Kidney (tissue), 14 donors: ENCODE data around the gene ZNF236. TPM values are rescaled to one million over a fixed set of nuclear protein-coding genes. Genes with fewer than 3 reads are reported as not detected.

Experiments used
- DNase-seq, 5 donors: peaks; one replicate each; pipeline ENCODE4 v3.0.0-alpha.2; 2013 to 2020
- FAIRE-seq: peaks from 2 replicates; lab custom pipeline; 2012; peaks lifted over from hg19 to GRCh38; lab: Jason Lieb, UNC
- H3K27ac ChIP-seq, 2 donors: one replicate each; pipeline ENCODE4 v1.7.0; 2013; ENCODE audit warnings: low read depth in 2 of 2, low read length in 2 of 2, inconsistent platforms in 1 of 2
- H3K27me3 ChIP-seq: one replicate; pipeline ENCODE4 v1.7.1; 2013; ENCODE audit warnings: low read length, inconsistent platforms; ENCODE audit not compliant: control insufficient read depth, insufficient read depth
- H3K36me3 ChIP-seq, 3 donors: one replicate each; pipeline versions ENCODE4 v1.7.0 to v1.7.1; 2013; ENCODE audit warnings: low read length in 3 of 3, control low read depth in 1 of 3, inconsistent platforms in 1 of 3; ENCODE audit not compliant: insufficient read depth in 3 of 3, control insufficient read depth in 2 of 3
- H3K4me1 ChIP-seq, 3 donors: one replicate each; pipeline versions ENCODE4 v1.7.0 to v1.7.1; 2013; ENCODE audit warnings: low read length in 3 of 3, inconsistent platforms in 1 of 3, low read depth in 1 of 3; ENCODE audit not compliant: control insufficient read depth in 2 of 3, insufficient read depth in 2 of 3
- H3K4me3 ChIP-seq, 3 donors: one replicate each; pipeline versions ENCODE4 v1.7.0 to v1.8.1; 2013; ENCODE audit warnings: low read length in 3 of 3, control low read depth in 1 of 3, inconsistent platforms in 1 of 3
- H3K9ac ChIP-seq, 3 donors: one replicate each; pipeline versions ENCODE4 v1.7.0 to v1.7.1; 2013; ENCODE audit warnings: low read length in 3 of 3, control low read depth in 1 of 3, inconsistent platforms in 1 of 3
- H3K9me3 ChIP-seq, 3 donors: one replicate each; pipeline versions ENCODE4 v1.7.0 to v1.7.1; 2013; ENCODE audit warnings: low read length in 3 of 3, control low read depth in 1 of 3, inconsistent platforms in 1 of 3; ENCODE audit not compliant: control insufficient read depth in 2 of 3, insufficient read depth in 1 of 3
- CTCF ChIP-seq: IDR thresholded peaks from 3 replicates; pipeline ENCODE4 v1.5.1; 2012; ENCODE audit warnings: mild to moderate bottlenecking, moderate library complexity, borderline replicate concordance; ENCODE audit not compliant: insufficient read depth; ENCODE audit errors: extremely low read depth
- intact Hi-C: fragments of 100-400 bp; cut with DNase I; formaldehyde crosslinking; loops from one replicate; pipeline ENCODE4 v1.11.1; 2022
- polyA plus RNA-seq: library from polyadenylated mRNA; stranded (reverse); fragments of 350-450 nt; fragmentation: Illumina TruSeq; extraction: RNeasy Lipid Tissue Mini Kit (QIAGEN cat#74804); gene quantifications from one replicate; pipeline ENCODE4 v1.2.3, GENCODE V29; 2014; ENCODE audit warnings: low read depth, low replicate concordance; ENCODE audit not compliant: insufficient read depth
- total RNA-seq: library from RNA; stranded (reverse); fragmentation: NEBNext Ultra II Directional; extraction: Animal tissue kit (Norgen Biotek cat#: 25700); gene quantifications from one replicate; pipeline ENCODE4 v1.2.1, GENCODE V29; 2021
- donor health status: control.
- donor health status: control.
- donor health status: control.
- donor health status: control.
- donor health status: control.
- donor health status: DM: yes; HTN: yes; CAD: no.
- donor health status: Normal renal cell carcinoma (clear cell type).

ZNF236 gene
- total and polyA plus RNA-seq, 2 donors from 2014 or later: 1.1 to 18.6 TPM

DNA sequence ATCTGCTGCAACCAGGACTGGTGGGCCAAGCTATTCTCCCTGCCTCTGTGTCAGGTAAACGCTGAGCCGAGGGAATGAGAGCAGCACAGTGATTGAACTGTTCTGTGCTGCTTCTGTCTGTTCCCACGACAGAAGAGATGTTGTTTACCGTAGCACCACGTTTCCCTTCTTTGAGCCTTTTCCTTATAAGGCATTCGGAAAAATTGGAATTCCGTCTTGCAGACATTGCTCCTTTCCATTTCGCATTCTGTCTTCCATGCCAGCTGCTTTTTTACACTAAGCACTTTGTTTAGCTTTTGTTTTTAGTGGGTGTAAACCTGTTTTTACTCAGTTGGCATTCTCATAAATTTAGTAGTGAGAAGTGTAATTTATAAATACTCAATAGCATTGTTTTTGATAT, 103.1 kb downstream of the ZNF236 start:
- no peak for TF ChIP-seq CTCF
- peaks cover 3 to 36% (median 30%) of the 10 kb centered on the region in 3 donors for H3K36me3 ChIP-seq
- H3K9ac ChIP-seq: no peak overlapping the region
- no peak overlapping the region for H3K27ac ChIP-seq
- no peaks in the 10 kb centered on the region for H3K9me3 ChIP-seq
- FAIRE-seq (no peak), DNase-seq (no peak)
- intact Hi-C loops: no loop called here
- no peaks in the 10 kb centered on the region for H3K4me1 ChIP-seq
- no peak overlapping the region for H3K4me3 ChIP-seq
- no peaks in the 10 kb centered on the region for H3K27me3 ChIP-seq

GRCh38 chr18:76927223-76927725, 104.9 kb downstream of the ZNF236 start:
- H3K36me3 ChIP-seq: peaks cover 3 to 39% (median 23%) of the 10 kb centered on the region in 3 donors

GRCh38 chr18:76928179-76928868, 106.0 kb downstream of the ZNF236 start:
- FAIRE-seq (no peak), DNase-seq (no peak)
- TF ChIP-seq CTCF: no peak
- no peaks in the 10 kb centered on the region for H3K9me3 ChIP-seq
- no peaks in the 10 kb centered on the region for H3K4me1 ChIP-seq
- H3K36me3 ChIP-seq: peaks cover 3 to 39% (median 22%) of the 10 kb centered on the region in 3 donors
- no peak overlapping the region for H3K9ac ChIP-seq
- H3K27me3 ChIP-seq: no peaks in the 10 kb centered on the region
- intact Hi-C loops: no loop called here
- H3K27ac ChIP-seq: no peak overlapping the region
- H3K4me3 ChIP-seq: no peak overlapping the region

More at GRCh38 chr18:76927223-76927725, 104.9 kb downstream of the ZNF236 start:
- H3K4me3 ChIP-seq: no peak overlapping the region
- TF ChIP-seq CTCF: no peak
- DNase-seq (no peak), FAIRE-seq (no peak)
- H3K9me3 ChIP-seq: no peaks in the 10 kb centered on the region
- no peak overlapping the region for H3K27ac ChIP-seq
- no peak overlapping the region for H3K9ac ChIP-seq
- no peaks in the 10 kb centered on the region for H3K27me3 ChIP-seq
- no peaks in the 10 kb centered on the region for H3K4me1 ChIP-seq
- intact Hi-C loops: no loop called here
